HCT116 (cell line): ENCODE results near the gene CEP112. TPM values are rescaled to one million over a fixed set of nuclear protein-coding genes. Genes with fewer than 3 reads are reported as not detected.

Experiments used
- ATAC-seq: fragments of 200-7000 bp; cut with Tn5 transposase; 2 replicates; pipeline ENCODE4 v1.9.1; 2020; ENCODE audit warnings: mild to moderate bottlenecking, moderate library complexity
- BruUV-seq: library from RNA; stranded (reverse); fragments of 400-500 nt; replicated peaks from 2 replicates; lab custom pipeline; 2021; lab: Mats Ljungman, UMichigan
- CTCF ChIA-PET: fragments of 300-600 bp; sonication (Branson Sonifier 250); formaldehyde crosslinking; loops from one replicate; lab custom pipeline; 2021; ENCODE audit warnings: antibody characterized with exemption; lab: Charles Lee
- POLR2A ChIA-PET: fragments of 300-600, 350-600 bp; sonication (Branson Sonifier 250); formaldehyde crosslinking; loops from one replicate; lab custom pipeline; 2021; ENCODE audit warnings: antibody characterized with exemption; lab: Charles Lee
- RAD21 ChIA-PET, 2 experiments: fragments of 300-600 bp; sonication (Branson Sonifier 250); formaldehyde crosslinking; loops; one replicate each; lab custom pipeline; 2023; ENCODE audit warnings: low total read pairs in 2 of 2; ENCODE audit not compliant: uncharacterized antibody in 2 of 2, unreplicated experiment in 2 of 2, low non-redundant PET in 1 of 2; lab: Charles Lee
- DNase-seq: peaks from one replicate; pipeline ENCODE4 v3.0.0-alpha.2; 2010; ENCODE audit warnings: low read depth, low spot score
- H2AFZ ChIP-seq: fragments of 200-600 bp; shearing (Covaris generic), sonication (generic); 2 replicates; pipeline ENCODE4 v1.6.1; 2017; ENCODE audit warnings: low read depth, mixed run types, mixed read lengths, antibody characterized with exemption, low read length; ENCODE audit not compliant: poor library complexity, severe bottlenecking
- H3K27ac ChIP-seq: 2 replicates; pipeline ENCODE4 v1.5.1; 2012; ENCODE audit warnings: low read depth, low read length
- H3K27me3 ChIP-seq: fragments of 200-600 bp; sonication (generic); 2 replicates; pipeline ENCODE4 v1.6.1; 2016; ENCODE audit warnings: mixed run types, low read length, mixed read lengths; ENCODE audit not compliant: insufficient read depth
- H3K36me3 ChIP-seq, 2 experiments: fragments of 200-500 bp in 1 of 2; fragments of 200-600 bp in 1 of 2; sonication (Bioruptor generic) in 1 of 2; sonication (generic) in 1 of 2; 2 replicates each; pipeline versions ENCODE4 v1.5.1 to v1.6.1; 2014 to 2016; ENCODE audit warnings: low read length in 2 of 2, inconsistent platforms in 1 of 2, mixed read lengths in 1 of 2, mixed run types in 1 of 2; ENCODE audit not compliant: insufficient read depth in 2 of 2, control insufficient read depth in 1 of 2
- H3K4me1 ChIP-seq, 2 experiments: fragments of 200-600 bp in 1 of 2; sonication (generic) in 1 of 2; 2 replicates each; pipeline versions ENCODE4 v1.5.1 to v1.6.1; 2012 to 2017; ENCODE audit warnings: low read length in 2 of 2, inconsistent platforms in 1 of 2, mild to moderate bottlenecking in 1 of 2, mixed read lengths in 1 of 2, mixed run types in 1 of 2, moderate library complexity in 1 of 2; ENCODE audit not compliant: insufficient read depth in 2 of 2, control insufficient read depth in 1 of 2
- H3K4me2 ChIP-seq: fragments of 200-600 bp; sonication (generic); 2 replicates; pipeline ENCODE4 v1.6.1; 2017; ENCODE audit warnings: mixed run types, low read length, mixed read lengths
- H3K4me3 ChIP-seq, 2 experiments: fragments of 200-600 bp in 1 of 2; sonication (generic) in 1 of 2; replicated peaks in 1 of 2; 2 replicates each; pipeline ENCODE4 v1.5.1; 2011 to 2016; ENCODE audit warnings: low read length in 2 of 2, control low read depth in 1 of 2, low read depth in 1 of 2, mild to moderate bottlenecking in 1 of 2, mixed read lengths in 1 of 2, mixed run types in 1 of 2
- H3K79me2 ChIP-seq: fragments of 200-600 bp; sonication (generic); 2 replicates; pipeline ENCODE4 v1.6.1; 2017; ENCODE audit warnings: mild to moderate bottlenecking, mixed run types, low read length, moderate library complexity, mixed read lengths; ENCODE audit not compliant: insufficient read depth
- H3K9ac ChIP-seq: fragments of 200-600 bp; sonication (generic); 2 replicates; pipeline ENCODE4 v1.6.1; 2016; ENCODE audit warnings: low read length, mixed read lengths
- H3K9me2 ChIP-seq: fragments of 200-600 bp; sonication (generic), shearing (Covaris generic); 2 replicates; pipeline ENCODE4 v1.6.1; 2017; ENCODE audit warnings: mixed run types, mild to moderate bottlenecking, moderate library complexity; ENCODE audit not compliant: insufficient read depth
- H3K9me3 ChIP-seq, 2 experiments: fragments of 200-500 bp in 1 of 2; fragments of 200-600 bp in 1 of 2; sonication (Bioruptor generic) in 1 of 2; sonication (generic) in 1 of 2; 2 replicates each; pipeline ENCODE4 v1.6.1; 2014 to 2017; ENCODE audit warnings: low read length in 2 of 2, mixed read lengths in 2 of 2, inconsistent platforms in 1 of 2, low read depth in 1 of 2, mild to moderate bottlenecking in 1 of 2, mixed run types in 1 of 2, moderate library complexity in 1 of 2; ENCODE audit not compliant: control insufficient read depth in 1 of 2, insufficient read depth in 1 of 2
- H4K20me1 ChIP-seq: fragments of 200-600 bp; sonication (generic), shearing (Covaris generic); 2 replicates; pipeline ENCODE4 v1.6.1; 2017; ENCODE audit warnings: mixed run types, mild to moderate bottlenecking, moderate library complexity; ENCODE audit not compliant: insufficient read depth
- CBX3 ChIP-seq: IDR thresholded peaks from 2 replicates; pipeline ENCODE4 v1.6.1; 2012; ENCODE audit warnings: low read depth
- CEBPB ChIP-seq: IDR thresholded peaks from 2 replicates; pipeline ENCODE4 v1.6.1; 2012; ENCODE audit warnings: low read depth
- CTCF ChIP-seq, 3 experiments: fragments of 200-600 bp in 1 of 3; sonication (generic) in 1 of 3; IDR thresholded peaks in 2 of 3; conservative IDR thresholded peaks in 1 of 3; 2 replicates each; pipeline ENCODE4 v1.5.1; 2012 to 2017; ENCODE audit warnings: low read depth in 2 of 3, low read length in 2 of 3, antibody characterized with exemption in 1 of 3, borderline replicate concordance in 1 of 3, control low read depth in 1 of 3, mild to moderate bottlenecking in 1 of 3, mixed read lengths in 1 of 3, mixed run types in 1 of 3, moderate library complexity in 1 of 3; ENCODE audit not compliant: insufficient read depth in 1 of 3
- EGR1 ChIP-seq: IDR thresholded peaks from 2 replicates; pipeline ENCODE4 v1.6.1; 2012; ENCODE audit warnings: low read depth
- ELF1 ChIP-seq: IDR thresholded peaks from 2 replicates; pipeline ENCODE4 v1.6.1; 2012; ENCODE audit warnings: low read depth, borderline replicate concordance
- EZH2phosphoT487 ChIP-seq: fragments of 200-600 bp; IDR thresholded peaks from 2 replicates; pipeline ENCODE4 v1.6.1; 2018; ENCODE audit warnings: antibody characterized with exemption, borderline replicate concordance
- FOSL1 ChIP-seq: IDR thresholded peaks from 2 replicates; pipeline ENCODE4 v1.6.1; 2012; ENCODE audit warnings: low read depth
- JUND ChIP-seq: IDR thresholded peaks from 2 replicates; pipeline ENCODE4 v1.6.1; 2012
- MAX ChIP-seq: IDR thresholded peaks from 2 replicates; pipeline ENCODE4 v1.6.1; 2012
- POLR2AphosphoS5 ChIP-seq: IDR thresholded peaks from 2 replicates; pipeline ENCODE4 v1.6.1; 2011; ENCODE audit warnings: mild to moderate bottlenecking, low read depth, low read length, moderate library complexity
- RAD21 ChIP-seq: IDR thresholded peaks from 2 replicates; pipeline ENCODE4 v1.6.1; 2012; ENCODE audit warnings: low read depth, mild to moderate bottlenecking
- SP1 ChIP-seq: IDR thresholded peaks from 2 replicates; pipeline ENCODE4 v1.6.1; 2012; ENCODE audit warnings: low read depth
- SRF ChIP-seq: IDR thresholded peaks from 2 replicates; pipeline ENCODE4 v1.6.1; 2012; ENCODE audit warnings: low read depth
- YY1 ChIP-seq: IDR thresholded peaks from 2 replicates; pipeline ENCODE4 v1.6.1; 2011; ENCODE audit warnings: low read length, low read depth, moderate library complexity, mild to moderate bottlenecking; ENCODE audit not compliant: insufficient replicate concordance; ENCODE audit errors: extremely low read depth
- ZFX ChIP-seq: fragments of 450-650 bp; IDR thresholded peaks from 2 replicates; pipeline ENCODE4 v1.6.1; 2017
- ZNF274 ChIP-seq: fragments of 200-500 bp; sonication (Bioruptor generic); IDR thresholded peaks from 2 replicates; pipeline ENCODE4 v1.6.1; 2014; ENCODE audit warnings: mild to moderate bottlenecking, low read depth, low read length, inconsistent platforms
- intact Hi-C: fragments of 100-400 bp; cut with micrococcal nuclease; formaldehyde crosslinking; loops from 2 replicates; pipeline ENCODE4 v1.10.0; 2022
- total RNA-seq: library from RNA; stranded (reverse); gene quantifications from one replicate; pipeline ENCODE4 v1.2.1, GENCODE V29; 2021; ENCODE audit not compliant: unreplicated experiment
- TF ChIP-seq, protein P1 (sequence below): IDR thresholded peaks from 2 replicates; pipeline ENCODE4 v1.6.1; 2011; ENCODE audit warnings: mild to moderate bottlenecking, low read length, moderate library complexity; ENCODE audit not compliant: insufficient replicate concordance; ENCODE audit errors: extremely low read depth

Gene CEP112
- total RNA-seq, 1 experiment from 2014 or later = 10.9 TPM

DNA sequence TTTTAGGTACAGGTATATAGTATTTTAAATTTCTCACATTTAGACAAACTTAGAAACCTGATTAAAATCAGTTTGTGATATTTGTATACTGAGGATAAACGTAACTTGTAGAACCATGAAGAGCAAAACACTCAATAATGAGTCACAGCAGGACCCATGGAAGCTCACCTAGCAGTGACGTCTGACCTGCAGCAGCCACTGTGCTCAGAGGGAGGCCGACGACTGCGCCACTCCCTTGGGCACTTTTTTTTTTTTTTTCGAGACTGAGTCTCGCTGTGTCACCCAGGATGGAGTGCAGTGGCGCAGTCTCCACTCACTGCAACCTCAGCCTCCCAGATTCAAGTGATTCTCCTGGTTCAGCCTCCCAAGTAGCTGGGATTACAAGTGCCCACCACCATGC, 524.3 kb downstream of the CEP112 start:
- CTCF ChIA-PET = no interaction called here
- POLR2A ChIA-PET = no interaction called here
- H3K4me1 ChIP-seq = no peaks in the 10 kb centered on the region

More for the DNA sequence above, 524.3 kb downstream of the CEP112 start:
- H4K20me1 ChIP-seq = no peaks in the 10 kb centered on the region
- H3K9ac ChIP-seq = no peak overlapping the region
- TF ChIP-seq CEBPB (no peak), ZNF274 (no peak), ZFX (no peak), ELF1 (no peak), SP1 (no peak), SRF (no peak), MAX (no peak), CBX3 (no peak), YY1 (no peak), JUND (no peak), EGR1 (no peak), CTCF (IDR thresholded peaks at IDR 0.05 in 2 of 3, conservative IDR thresholded peaks at IDR 0.05 in 1 of 3; ENCODE audit: borderline replicate concordance in 1 of 3, insufficient read depth in 1 of 3, low read depth in 2 of 3, low read length in 2 of 3) (no peak), RAD21 (no peak), EZH2phosphoT487 (no peak), POLR2AphosphoS5 (no peak), FOSL1 (no peak)
- TF ChIP-seq, protein P1, sequence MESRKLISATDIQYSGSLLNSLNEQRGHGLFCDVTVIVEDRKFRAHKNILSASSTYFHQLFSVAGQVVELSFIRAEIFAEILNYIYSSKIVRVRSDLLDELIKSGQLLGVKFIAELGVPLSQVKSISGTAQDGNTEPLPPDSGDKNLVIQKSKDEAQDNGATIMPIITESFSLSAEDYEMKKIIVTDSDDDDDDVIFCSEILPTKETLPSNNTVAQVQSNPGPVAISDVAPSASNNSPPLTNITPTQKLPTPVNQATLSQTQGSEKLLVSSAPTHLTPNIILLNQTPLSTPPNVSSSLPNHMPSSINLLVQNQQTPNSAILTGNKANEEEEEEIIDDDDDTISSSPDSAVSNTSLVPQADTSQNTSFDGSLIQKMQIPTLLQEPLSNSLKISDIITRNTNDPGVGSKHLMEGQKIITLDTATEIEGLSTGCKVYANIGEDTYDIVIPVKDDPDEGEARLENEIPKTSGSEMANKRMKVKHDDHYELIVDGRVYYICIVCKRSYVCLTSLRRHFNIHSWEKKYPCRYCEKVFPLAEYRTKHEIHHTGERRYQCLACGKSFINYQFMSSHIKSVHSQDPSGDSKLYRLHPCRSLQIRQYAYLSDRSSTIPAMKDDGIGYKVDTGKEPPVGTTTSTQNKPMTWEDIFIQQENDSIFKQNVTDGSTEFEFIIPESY = no peak
- intact Hi-C loops = no loop called here
- ATAC-seq (no peak), DNase-seq (no peak)
- H3K4me2 ChIP-seq = no peak overlapping the region
- RAD21 ChIA-PET = no interaction called here
- H3K27me3 ChIP-seq = no peaks in the 10 kb centered on the region
- no TSS peak for BruUV-seq
- no peaks in the 10 kb centered on the region for H3K9me3 ChIP-seq
- no peaks in the 10 kb centered on the region for H3K36me3 ChIP-seq
- no peaks in the 10 kb centered on the region for H3K79me2 ChIP-seq
- no peak overlapping the region for H3K27ac ChIP-seq
- H3K4me3 ChIP-seq = no peak overlapping the region
- no peak overlapping the region for H2AFZ ChIP-seq
- H3K9me2 ChIP-seq = no peaks in the 10 kb centered on the region
